Hepatocyte (in vitro differentiated cells): ENCODE results near the gene UBE2E2. TPM values are rescaled to one million over a fixed set of nuclear protein-coding genes. Genes with fewer than 3 reads are reported as not detected.
"Not testable (repeated sequence)": the region's sequence is repeated elsewhere in the genome, so short reads cannot be mapped to it uniquely, and the experiment has no call there.

Experiments used
- DNase-seq: peaks from one replicate; pipeline ENCODE4 v3.0.0-alpha.2; 2016; ENCODE audit warnings: low spot score
- H2AFZ ChIP-seq: fragments of 200-600 bp; sonication (generic); 2 replicates; pipeline ENCODE4 v1.6.0; 2016; ENCODE audit warnings: antibody characterized with exemption, mild to moderate bottlenecking
- H3K27ac ChIP-seq: fragments of 200-600 bp; sonication (generic); 2 replicates; pipeline ENCODE4 v1.5.1; 2016; ENCODE audit warnings: mild to moderate bottlenecking
- H3K27me3 ChIP-seq: fragments of 200-600 bp; sonication (generic); 2 replicates; pipeline ENCODE4 v1.6.1; 2016
- H3K36me3 ChIP-seq: fragments of 200-600 bp; sonication (generic); replicated peaks from 2 replicates; pipeline ENCODE4 v1.5.1; 2016; ENCODE audit warnings: low read depth; ENCODE audit not compliant: insufficient read depth
- H3K4me1 ChIP-seq: fragments of 200-600 bp; sonication (generic); 2 replicates; pipeline ENCODE4 v1.5.1; 2016; ENCODE audit warnings: mild to moderate bottlenecking, moderate library complexity; ENCODE audit not compliant: insufficient read depth
- H3K4me2 ChIP-seq: fragments of 200-600 bp; sonication (generic); 2 replicates; pipeline ENCODE4 v1.6.0; 2016
- H3K4me3 ChIP-seq: fragments of 200-600 bp; sonication (generic); 2 replicates; pipeline ENCODE4 v1.5.1; 2016; ENCODE audit warnings: mild to moderate bottlenecking
- H3K79me2 ChIP-seq: fragments of 200-600 bp; sonication (generic); 2 replicates; pipeline ENCODE4 v1.6.0; 2017; ENCODE audit warnings: mild to moderate bottlenecking
- H3K9me2 ChIP-seq: fragments of 200-600 bp; sonication (generic); replicated peaks from 2 replicates; pipeline ENCODE4 v1.6.0; 2017; ENCODE audit warnings: mild to moderate bottlenecking; ENCODE audit not compliant: insufficient read depth
- H3K9me3 ChIP-seq: fragments of 200-600 bp; sonication (generic); 2 replicates; pipeline ENCODE4 v1.5.1; 2016; ENCODE audit warnings: low read depth, mild to moderate bottlenecking
- H4K20me1 ChIP-seq: fragments of 200-600 bp; sonication (generic); 2 replicates; pipeline ENCODE4 v1.6.0; 2016; ENCODE audit warnings: mild to moderate bottlenecking; ENCODE audit not compliant: insufficient read depth, poor library complexity, severe bottlenecking
- EZH2 ChIP-seq: fragments of 200-600 bp; sonication (generic); IDR thresholded peaks from 2 replicates; pipeline ENCODE4 v1.6.1; 2016; ENCODE audit warnings: antibody characterized with exemption, mild to moderate bottlenecking, borderline replicate concordance
- EZH2phosphoT487 ChIP-seq: fragments of 200-600 bp; sonication (generic); IDR thresholded peaks from one replicate; pipeline ENCODE4 v1.6.1; 2018; ENCODE audit warnings: antibody characterized with exemption, mild to moderate bottlenecking, low read depth, moderate library complexity; ENCODE audit not compliant: unreplicated experiment, severe bottlenecking
- WGBS: methylation state at CpG from one replicate; pipeline ENCODE4 v1.1.6; 2016; ENCODE audit warnings: low lambda C conversion rate; ENCODE audit errors: missing lambda C conversion rate; 5-methylcytosine and 5-hydroxymethylcytosine counted together
- polyA plus RNA-seq: library from polyadenylated mRNA; unstranded; fragments of >200 nt; fragmentation: Nextera tagmentation; extraction: Ambion mirVana; gene quantifications from 2 replicates; pipeline ENCODE4 v1.2.1, GENCODE V29; 2016
- total RNA-seq: library from RNA; depleted of rRNA; stranded (reverse); fragments of >200 nt; gene quantifications from 2 replicates; pipeline ENCODE4 v1.2.3, GENCODE V29; 2014
- TF ChIP-seq, protein P1 (sequence below): fragments of 200-600 bp; sonication (generic); IDR thresholded peaks from 2 replicates; pipeline ENCODE4 v1.5.1; 2016; ENCODE audit warnings: antibody characterized with exemption, mild to moderate bottlenecking; ENCODE audit not compliant: poor library complexity

Gene UBE2E2
- total and polyA plus RNA-seq, 2 experiments from 2014 or later, result 51.1 to 90.6 TPM

DNA sequence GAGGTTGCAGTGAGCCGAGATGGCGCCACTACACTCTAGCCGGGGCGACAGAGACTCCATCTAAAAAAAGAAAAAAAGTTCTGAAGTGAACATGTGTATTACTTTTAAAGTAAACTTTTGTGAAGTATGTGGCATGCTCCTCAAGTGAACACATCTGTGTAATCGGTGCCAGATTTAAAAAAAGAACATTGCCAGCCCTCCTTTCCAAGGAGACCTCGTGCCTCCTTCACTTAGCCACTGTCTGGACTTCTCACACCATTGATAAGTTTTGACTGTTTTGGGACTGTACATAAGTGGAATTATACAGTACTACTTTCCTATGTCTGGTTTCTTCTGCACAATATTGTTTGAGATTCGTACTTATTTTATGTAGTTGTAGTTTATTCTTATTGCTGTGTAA lies 140.4 kb downstream of the UBE2E2 start:
- Histone ChIP-seq H3K36me3 (no peaks in the 10 kb centered on the region), H4K20me1 (no peaks in the 10 kb centered on the region), H3K79me2 (peaks cover 15% of the 10 kb centered on the region), H3K9me3 (no peaks in the 10 kb centered on the region), H3K27me3 (no peaks in the 10 kb centered on the region), H3K4me3 (no peak overlapping the region), H3K9me2 (no peaks in the 10 kb centered on the region), H2AFZ (no peak overlapping the region), H3K4me2 (no peak overlapping the region), H3K4me1 (no peaks in the 10 kb centered on the region), H3K27ac (no peak overlapping the region)
- TF ChIP-seq EZH2phosphoT487 (no peak), EZH2 (no peak)
- TF ChIP-seq, protein P1, sequence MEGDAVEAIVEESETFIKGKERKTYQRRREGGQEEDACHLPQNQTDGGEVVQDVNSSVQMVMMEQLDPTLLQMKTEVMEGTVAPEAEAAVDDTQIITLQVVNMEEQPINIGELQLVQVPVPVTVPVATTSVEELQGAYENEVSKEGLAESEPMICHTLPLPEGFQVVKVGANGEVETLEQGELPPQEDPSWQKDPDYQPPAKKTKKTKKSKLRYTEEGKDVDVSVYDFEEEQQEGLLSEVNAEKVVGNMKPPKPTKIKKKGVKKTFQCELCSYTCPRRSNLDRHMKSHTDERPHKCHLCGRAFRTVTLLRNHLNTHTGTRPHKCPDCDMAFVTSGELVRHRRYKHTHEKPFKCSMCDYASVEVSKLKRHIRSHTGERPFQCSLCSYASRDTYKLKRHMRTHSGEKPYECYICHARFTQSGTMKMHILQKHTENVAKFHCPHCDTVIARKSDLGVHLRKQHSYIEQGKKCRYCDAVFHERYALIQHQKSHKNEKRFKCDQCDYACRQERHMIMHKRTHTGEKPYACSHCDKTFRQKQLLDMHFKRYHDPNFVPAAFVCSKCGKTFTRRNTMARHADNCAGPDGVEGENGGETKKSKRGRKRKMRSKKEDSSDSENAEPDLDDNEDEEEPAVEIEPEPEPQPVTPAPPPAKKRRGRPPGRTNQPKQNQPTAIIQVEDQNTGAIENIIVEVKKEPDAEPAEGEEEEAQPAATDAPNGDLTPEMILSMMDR, result no peak
- no peak for DNase-seq
- WGBS, result 96% methylated on average over 7 of the region's 7 CpGs

DNA sequence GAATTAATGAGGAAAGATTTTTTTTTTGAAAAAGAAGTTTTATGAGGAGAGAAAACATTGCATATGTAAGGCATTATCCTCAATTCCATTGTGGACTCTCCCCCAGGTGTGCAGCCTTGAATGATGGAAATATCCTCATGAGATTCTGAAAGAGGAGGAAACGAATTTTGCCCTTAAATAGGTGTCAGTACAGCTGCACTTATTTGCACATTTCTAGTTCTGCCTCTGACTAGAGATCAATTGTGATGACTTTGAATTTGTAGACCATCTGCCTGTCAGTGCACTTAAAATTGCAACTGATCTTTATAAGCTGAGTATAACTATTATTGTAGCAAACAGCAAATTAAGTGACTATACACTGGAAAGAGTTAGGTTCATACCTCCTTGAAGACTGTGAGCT lies 141.8 kb downstream of the UBE2E2 start:
- H3K36me3 ChIP-seq, result no peaks in the 10 kb centered on the region
- no peak overlapping the region for H3K4me3 ChIP-seq
- 95% methylated on average over 1 of the region's 1 CpG for WGBS
- H4K20me1 ChIP-seq, result no peaks in the 10 kb centered on the region
- no peak overlapping the region for H3K4me2 ChIP-seq
- H3K79me2 ChIP-seq, result peaks cover 11% of the 10 kb centered on the region
- no peak overlapping the region for H3K27ac ChIP-seq
- no peaks in the 10 kb centered on the region for H3K27me3 ChIP-seq
- H3K9me2 ChIP-seq, result no peaks in the 10 kb centered on the region
- no peak for DNase-seq
- H3K4me1 ChIP-seq, result no peaks in the 10 kb centered on the region
- TF ChIP-seq, protein P1, result no peak
- TF ChIP-seq EZH2 (no peak), EZH2phosphoT487 (no peak)
- H3K9me3 ChIP-seq, result no peaks in the 10 kb centered on the region
- H2AFZ ChIP-seq, result no peak overlapping the region

DNA sequence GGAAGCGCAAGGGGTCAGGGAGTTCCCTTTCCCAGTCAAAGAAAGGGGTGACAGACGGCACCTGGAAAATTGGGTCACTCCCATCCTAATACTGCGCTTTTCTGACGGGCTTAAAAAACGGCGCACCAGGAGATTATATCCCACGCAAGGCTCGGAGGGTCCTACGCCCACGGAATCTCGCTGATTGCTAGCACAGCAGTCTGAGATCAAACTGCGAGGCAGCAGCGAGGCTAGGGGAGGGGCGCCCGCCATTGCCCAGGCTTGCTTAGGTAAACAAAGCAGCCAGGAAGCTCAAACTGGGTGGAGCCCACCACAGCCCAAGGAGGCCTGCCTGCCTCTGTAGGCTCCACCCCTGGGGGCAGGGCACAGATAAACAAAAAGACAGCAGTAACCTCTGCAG lies 146.3 kb downstream of the UBE2E2 start:
- not testable (repeated sequence) for H3K4me3 ChIP-seq, H3K9me2 ChIP-seq, DNase-seq, H3K9me3 ChIP-seq, H3K4me2 ChIP-seq, H3K27ac ChIP-seq, H3K4me1 ChIP-seq, H4K20me1 ChIP-seq, H2AFZ ChIP-seq, H3K27me3 ChIP-seq, H3K79me2 ChIP-seq, H3K36me3 ChIP-seq
- 91% methylated on average over 14 of the region's 15 CpGs for WGBS

DNA sequence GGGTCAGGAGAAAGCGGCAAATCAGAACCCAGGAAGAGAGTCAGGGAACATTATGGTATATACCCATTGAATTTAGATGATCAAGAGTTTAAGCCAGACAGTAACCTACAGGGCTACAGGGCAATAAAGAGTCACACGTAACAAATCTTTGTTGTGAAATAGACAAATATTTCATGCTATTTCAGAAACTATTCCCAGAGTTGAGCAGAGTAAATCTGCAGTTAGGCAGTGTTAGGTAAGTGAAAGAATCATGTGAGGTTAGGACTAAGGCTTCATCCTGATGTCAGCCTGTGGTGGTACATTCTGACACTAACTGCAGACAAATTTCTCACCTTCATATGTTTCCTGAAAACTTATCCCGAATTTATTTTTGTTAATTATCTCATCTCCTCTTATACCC lies 153.0 kb downstream of the UBE2E2 start:
- H3K27me3 ChIP-seq, result no peaks in the 10 kb centered on the region
- DNase-seq, result no peak
- no peaks in the 10 kb centered on the region for H3K9me2 ChIP-seq
- no peaks in the 10 kb centered on the region for H3K36me3 ChIP-seq
- H3K4me2 ChIP-seq, result no peak overlapping the region
- H4K20me1 ChIP-seq, result no peaks in the 10 kb centered on the region
- H3K9me3 ChIP-seq, result no peaks in the 10 kb centered on the region
- H3K4me3 ChIP-seq, result no peak overlapping the region
- H3K27ac ChIP-seq, result no peak overlapping the region
- no peaks in the 10 kb centered on the region for H3K79me2 ChIP-seq
- H3K4me1 ChIP-seq, result no peaks in the 10 kb centered on the region
- no peak overlapping the region for H2AFZ ChIP-seq
- 84% methylated on average over 3 of the region's 3 CpGs for WGBS
- TF ChIP-seq EZH2phosphoT487 (no peak), EZH2 (no peak)
- TF ChIP-seq, protein P1, result no peak
